Stimulated activated CD4-positive, alpha-beta T cell treated with anti-CD3 and anti-CD28 coated beads, Interleukin-4, amount 100 ng/mL, for 48 hours (primary cell): ENCODE results near the gene DCHS2.

ENCODE experiments used
- DNase-seq, 2 donors: peaks; one replicate each; pipeline ENCODE4 v3.0.0-alpha.2; 2020; ENCODE audit warnings: low read depth in 2 of 2

DCHS2 gene

GRCh38 chr4:154384012-154384411 lies 107.6 kb downstream of the DCHS2 start:
- DNase-seq, result no peak

- DNase-seq, result no peak
Observed at GRCh38 chr4:154376486-154376885, 115.1 kb downstream of the DCHS2 start.

GRCh38 chr4:154368060-154368459 lies 123.5 kb downstream of the DCHS2 start:
- no peak for DNase-seq

GRCh38 chr4:154367659-154368058 lies 123.9 kb downstream of the DCHS2 start:
- no peak for DNase-seq

GRCh38 chr4:154366956-154367355 lies 124.6 kb downstream of the DCHS2 start:
- no peak for DNase-seq

GRCh38 chr4:154364066-154364845 lies 127.3 kb downstream of the DCHS2 start:
- DNase-seq, result no peak

GRCh38 chr4:154361450-154361849 lies 130.1 kb downstream of the DCHS2 start:
- DNase-seq, result no peak

GRCh38 chr4:154360491-154360890 lies 131.1 kb downstream of the DCHS2 start:
- DNase-seq, result no peak

GRCh38 chr4:154354883-154355282 lies 136.7 kb downstream of the DCHS2 start:
- DNase-seq, result no peak

GRCh38 chr4:154349829-154350228 lies 141.8 kb downstream of the DCHS2 start:
- DNase-seq, result no peak

GRCh38 chr4:154348657-154349056 lies 142.9 kb downstream of the DCHS2 start:
- no peak for DNase-seq

- DNase-seq, result no peak
Observed at GRCh38 chr4:154345359-154345758, 146.2 kb downstream of the DCHS2 start.

GRCh38 chr4:154344686-154345085 lies 146.9 kb downstream of the DCHS2 start:
- DNase-seq, result no peak

- no peak for DNase-seq
Observed at GRCh38 chr4:154343651-154344050, 147.9 kb downstream of the DCHS2 start.

- DNase-seq, result no peak
Observed at GRCh38 chr4:154341448-154341847, 150.2 kb downstream of the DCHS2 start.

GRCh38 chr4:154335588-154335987 lies 156.0 kb downstream of the DCHS2 start:
- DNase-seq, result no peak

GRCh38 chr4:154332681-154333421 lies 158.7 kb downstream of the DCHS2 start:
- DNase-seq, result peak; percentile 41 to 54

- no peak for DNase-seq
Observed at GRCh38 chr4:154329939-154330338, 161.7 kb downstream of the DCHS2 start.

GRCh38 chr4:154329268-154329868 lies 162.2 kb downstream of the DCHS2 start:
- DNase-seq, result no peak

- DNase-seq, result no peak
Observed at GRCh38 chr4:154328030-154328429, 163.6 kb downstream of the DCHS2 start.

GRCh38 chr4:154320521-154320920 lies 171.1 kb downstream of the DCHS2 start:
- DNase-seq, result no peak

GRCh38 chr4:154319736-154320135 lies 171.9 kb downstream of the DCHS2 start:
- no peak for DNase-seq
